Trophoblast cell (in vitro differentiated cells and primary cell): Measurements from ENCODE around the gene CACNA1H.

Experiments
- DNase-seq, 2 donors: peaks; one replicate each; pipeline ENCODE4 v3.0.0-alpha.2; 2016
- H2AFZ ChIP-seq: 2 replicates; pipeline ENCODE4 v1.6.1; 2013; ENCODE audit warnings: low read length, moderate library complexity, mild to moderate bottlenecking; ENCODE audit not compliant: insufficient read depth, poor library complexity
- H2AK5ac ChIP-seq: 2 replicates; pipeline ENCODE4 v1.6.1; 2013; ENCODE audit warnings: mild to moderate bottlenecking, low read length
- H2BK120ac ChIP-seq: 2 replicates; pipeline ENCODE4 v1.6.1; 2013; ENCODE audit warnings: low read length, mild to moderate bottlenecking, moderate library complexity; ENCODE audit not compliant: insufficient read depth, poor library complexity
- H2BK12ac ChIP-seq: 2 replicates; pipeline ENCODE4 v1.6.1; 2013; ENCODE audit warnings: mild to moderate bottlenecking, low read length, moderate library complexity
- H2BK5ac ChIP-seq: 2 replicates; pipeline ENCODE4 v1.6.1; 2013; ENCODE audit warnings: low read length, low read depth, moderate library complexity, mild to moderate bottlenecking; ENCODE audit not compliant: poor library complexity
- H3K14ac ChIP-seq: 2 replicates; pipeline ENCODE4 v1.6.1; 2013; ENCODE audit warnings: mild to moderate bottlenecking, low read length
- H3K18ac ChIP-seq: 2 replicates; pipeline ENCODE4 v1.6.1; 2013; ENCODE audit warnings: mild to moderate bottlenecking, low read length
- H3K23ac ChIP-seq: 2 replicates; pipeline ENCODE4 v1.6.1; 2013; ENCODE audit warnings: low read length
- H3K27ac ChIP-seq: 2 replicates; pipeline ENCODE4 v1.5.1; 2013; ENCODE audit warnings: low read depth, mild to moderate bottlenecking, inconsistent platforms, low read length, moderate library complexity
- H3K27me3 ChIP-seq: 2 replicates; pipeline ENCODE4 v1.6.1; 2013; ENCODE audit warnings: inconsistent platforms, mild to moderate bottlenecking, low read length, moderate library complexity; ENCODE audit not compliant: insufficient read depth
- H3K36me3 ChIP-seq, 2 experiments: 1 replicate in 1 of 2; 2 replicates in 1 of 2; pipeline ENCODE4 v1.6.1; 2013; ENCODE audit warnings: low read length in 2 of 2, mild to moderate bottlenecking in 2 of 2, moderate library complexity in 1 of 2; ENCODE audit not compliant: insufficient read depth in 2 of 2, control insufficient read depth in 1 of 2
- H3K4ac ChIP-seq: 2 replicates; pipeline ENCODE4 v1.6.1; 2013; ENCODE audit warnings: low read depth, mild to moderate bottlenecking, low read length, moderate library complexity
- H3K4me1 ChIP-seq, 2 experiments: 1 replicate in 1 of 2; 2 replicates in 1 of 2; pipeline ENCODE4 v1.6.1; 2013; ENCODE audit warnings: low read length in 2 of 2, mild to moderate bottlenecking in 2 of 2, moderate library complexity in 1 of 2; ENCODE audit not compliant: insufficient read depth in 2 of 2, control insufficient read depth in 1 of 2
- H3K4me2 ChIP-seq: 2 replicates; pipeline ENCODE4 v1.6.1; 2013; ENCODE audit warnings: inconsistent platforms, mild to moderate bottlenecking, low read length, moderate library complexity
- H3K4me3 ChIP-seq: 2 replicates; pipeline ENCODE4 v1.5.1; 2013; ENCODE audit warnings: mild to moderate bottlenecking, low read depth, low read length, inconsistent platforms
- H3K79me1 ChIP-seq: one replicate; pipeline ENCODE4 v1.6.1; 2013; ENCODE audit warnings: low read length
- H3K79me2 ChIP-seq: 2 replicates; pipeline ENCODE4 v1.6.1; 2013; ENCODE audit warnings: low read length, mild to moderate bottlenecking; ENCODE audit not compliant: control insufficient read depth, insufficient read depth, poor library complexity
- H3K9ac ChIP-seq: 2 replicates; pipeline ENCODE4 v1.6.1; 2013; ENCODE audit warnings: mild to moderate bottlenecking, low read length
- H3K9me3 ChIP-seq: 2 replicates; pipeline ENCODE4 v1.6.1; 2013; ENCODE audit warnings: low read depth, mild to moderate bottlenecking, control low read depth, inconsistent platforms, low read length; ENCODE audit not compliant: insufficient read depth
- H4K12ac ChIP-seq: 2 replicates; pipeline ENCODE4 v1.6.1; 2013; ENCODE audit warnings: low read depth, mild to moderate bottlenecking, low read length, moderate library complexity
- H4K8ac ChIP-seq: 2 replicates; pipeline ENCODE4 v1.6.1; 2013; ENCODE audit warnings: low read depth, mild to moderate bottlenecking, low read length, moderate library complexity
- H4K91ac ChIP-seq: one replicate; pipeline ENCODE4 v1.6.1; 2013; ENCODE audit warnings: low read depth, mild to moderate bottlenecking, low read length, moderate library complexity
- WGBS: extraction: QIAGEN DNeasy Blood & Tissue Kit; methylation state at CpG from one replicate; pipeline ENCODE4 v1.1.7; 2013; ENCODE audit warnings: missing lambda C conversion rate; ENCODE audit not compliant: insufficient read length, insufficient coverage; ENCODE audit errors: extremely low coverage; 5-methylcytosine and 5-hydroxymethylcytosine counted together

The CACNA1H gene

GRCh38 chr16:1123525-1124230 is 29.2 kb upstream of the CACNA1H start:
- no peak overlapping the region for H2BK12ac ChIP-seq

GRCh38 chr16:1124291-1124690 is 28.6 kb upstream of the CACNA1H start:
- Histone ChIP-seq H3K36me3 (no peaks in the 10 kb centered on the region), H3K4me2 (no peak overlapping the region), H3K79me2 (no peaks in the 10 kb centered on the region), H4K12ac (no peak overlapping the region), H3K27me3 (no peaks in the 10 kb centered on the region), H2BK12ac (no peak overlapping the region), H3K79me1 (no peaks in the 10 kb centered on the region), H3K4me1 (no peaks in the 10 kb centered on the region), H3K27ac (no peak overlapping the region), H3K4me3 (no peak overlapping the region), H2AK5ac (no peak overlapping the region), H2AFZ (no peak overlapping the region), H3K4ac (no peak overlapping the region), H3K9me3 (no peaks in the 10 kb centered on the region), H4K8ac (no peak overlapping the region), H3K23ac (no peak overlapping the region), H3K14ac (no peak overlapping the region), H2BK5ac (no peak overlapping the region), H2BK120ac (no peak overlapping the region), H3K18ac (no peak overlapping the region), H4K91ac (no peak overlapping the region), H3K9ac (no peak overlapping the region)
- no peak for DNase-seq
- no CpG with 5 or more reads among the region's 18 CpGs for WGBS

More at GRCh38 chr16:1123525-1124230, 29.2 kb upstream of the CACNA1H start:
- Histone ChIP-seq H4K8ac (no peak overlapping the region), H3K4ac (no peak overlapping the region), H3K23ac (no peak overlapping the region), H2BK5ac (no peak overlapping the region), H2BK120ac (no peak overlapping the region), H2AFZ (no peak overlapping the region), H3K36me3 (no peaks in the 10 kb centered on the region), H3K27ac (no peak overlapping the region), H3K18ac (no peak overlapping the region), H3K9me3 (no peaks in the 10 kb centered on the region), H3K4me1 (no peaks in the 10 kb centered on the region), H3K27me3 (no peaks in the 10 kb centered on the region), H3K79me1 (no peaks in the 10 kb centered on the region), H3K4me3 (no peak overlapping the region), H3K9ac (no peak overlapping the region), H4K12ac (no peak overlapping the region), H3K79me2 (no peaks in the 10 kb centered on the region), H3K14ac (no peak overlapping the region), H2AK5ac (no peak overlapping the region), H3K4me2 (no peak overlapping the region), H4K91ac (no peak overlapping the region)
- no peak for DNase-seq
- WGBS = no CpG with 5 or more reads among the region's 21 CpGs

- no peak overlapping the region for H2AK5ac ChIP-seq
- WGBS = no CpG with 5 or more reads among the region's 11 CpGs
- H2BK120ac ChIP-seq = no peak overlapping the region
- H3K4ac ChIP-seq = no peak overlapping the region
- no peak overlapping the region for H4K12ac ChIP-seq
- H3K27ac ChIP-seq = no peak overlapping the region
- H3K4me2 ChIP-seq = no peak overlapping the region
- no peak overlapping the region for H2BK12ac ChIP-seq
- H3K18ac ChIP-seq = no peak overlapping the region
- H4K91ac ChIP-seq = no peak overlapping the region
- H3K14ac ChIP-seq = no peak overlapping the region
- no peaks in the 10 kb centered on the region for H3K4me1 ChIP-seq
- DNase-seq = no peak
- no peak overlapping the region for H2BK5ac ChIP-seq
- no peak overlapping the region for H3K9ac ChIP-seq
- H3K79me1 ChIP-seq = no peaks in the 10 kb centered on the region
- H3K23ac ChIP-seq = no peak overlapping the region
- no peaks in the 10 kb centered on the region for H3K79me2 ChIP-seq
- peaks cover 3% of the 10 kb centered on the region for H3K9me3 ChIP-seq
- no peak overlapping the region for H2AFZ ChIP-seq
- H3K4me3 ChIP-seq = no peak overlapping the region
- no peak overlapping the region for H4K8ac ChIP-seq
- no peaks in the 10 kb centered on the region for H3K36me3 ChIP-seq
- no peaks in the 10 kb centered on the region for H3K27me3 ChIP-seq
These were observed 28.1 kb upstream of the CACNA1H start for GRCh38 chr16:1124795-1125194.

GRCh38 chr16:1125471-1125870 is 27.4 kb upstream of the CACNA1H start:
- no peaks in the 10 kb centered on the region for H3K4me1 ChIP-seq
- H3K36me3 ChIP-seq = no peaks in the 10 kb centered on the region
- H4K8ac ChIP-seq = no peak overlapping the region
- no CpG with 5 or more reads among the region's 18 CpGs for WGBS
- H3K9me3 ChIP-seq = peaks cover 3% of the 10 kb centered on the region
- no peak overlapping the region for H3K27ac ChIP-seq
- no peak overlapping the region for H3K4ac ChIP-seq
- no peak overlapping the region for H3K18ac ChIP-seq
- no peak overlapping the region for H2BK12ac ChIP-seq
- no peak overlapping the region for H3K4me2 ChIP-seq
- H2BK5ac ChIP-seq = no peak overlapping the region
- no peaks in the 10 kb centered on the region for H3K79me1 ChIP-seq
- no peak overlapping the region for H3K14ac ChIP-seq
- no peak overlapping the region for H4K91ac ChIP-seq
- no peak overlapping the region for H3K4me3 ChIP-seq
- no peak for DNase-seq
- no peaks in the 10 kb centered on the region for H3K27me3 ChIP-seq
- no peak overlapping the region for H4K12ac ChIP-seq
- H3K9ac ChIP-seq = no peak overlapping the region
- no peak overlapping the region for H2AFZ ChIP-seq
- no peak overlapping the region for H2BK120ac ChIP-seq
- no peak overlapping the region for H2AK5ac ChIP-seq
- no peaks in the 10 kb centered on the region for H3K79me2 ChIP-seq
- no peak overlapping the region for H3K23ac ChIP-seq
